Measurements from ENCODE around the gene TEX48. TPM values are rescaled to one million over a fixed set of nuclear protein-coding genes. Genes with fewer than 3 reads are reported as not detected.
A peak's percentile ranks its signal among the peaks of the same experiment; 100 is the strongest.

The TEX48 gene
- total RNA-seq, 2 experiments from 2014 or later = not detected

DNA sequence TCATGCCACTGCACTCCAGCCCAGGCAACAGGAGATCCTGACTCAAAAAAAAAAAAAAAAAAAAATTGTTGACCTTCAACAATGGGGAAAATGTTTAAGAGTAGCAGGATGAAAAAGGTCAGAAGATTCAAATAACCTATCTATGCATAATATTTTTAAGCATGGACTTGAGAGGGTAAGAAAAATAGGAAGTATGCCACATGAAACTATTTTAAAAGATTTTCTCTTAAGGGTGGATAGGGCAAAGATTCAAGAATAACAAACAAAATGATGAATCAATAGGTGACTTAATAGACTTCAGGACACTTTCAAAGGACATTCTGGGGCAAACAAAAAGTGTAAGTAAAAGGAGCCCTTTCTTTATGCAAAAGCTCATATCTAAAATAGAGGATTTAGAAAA lies 3.2 kb downstream of the TEX48 start:
- Mint-ChIP-seq H3K27me3 (ENCODE audit: low read depth) (peaks cover 4% of the 10 kb centered on the region), H3K4me1 (ENCODE audit: low read depth) (peaks cover 33% of the 10 kb centered on the region), H3K9me3 (no peaks in the 10 kb centered on the region), H3K4me3 (no peak overlapping the region), H3K27ac (no peak overlapping the region), H3K36me3 (ENCODE audit: low read depth) (no peaks in the 10 kb centered on the region)
- intact Hi-C loops (cut with micrococcal nuclease) = no loop called here
- DNase-seq = no peak
- CTCF ChIA-PET = interaction anchor here (1.5 to 5.8 kb wide), 5 partner anchors 11 to 335 kb away, joined by 5 to 156 read pairs (median 12); no protein-coding TSS in a partner anchor

DNA sequence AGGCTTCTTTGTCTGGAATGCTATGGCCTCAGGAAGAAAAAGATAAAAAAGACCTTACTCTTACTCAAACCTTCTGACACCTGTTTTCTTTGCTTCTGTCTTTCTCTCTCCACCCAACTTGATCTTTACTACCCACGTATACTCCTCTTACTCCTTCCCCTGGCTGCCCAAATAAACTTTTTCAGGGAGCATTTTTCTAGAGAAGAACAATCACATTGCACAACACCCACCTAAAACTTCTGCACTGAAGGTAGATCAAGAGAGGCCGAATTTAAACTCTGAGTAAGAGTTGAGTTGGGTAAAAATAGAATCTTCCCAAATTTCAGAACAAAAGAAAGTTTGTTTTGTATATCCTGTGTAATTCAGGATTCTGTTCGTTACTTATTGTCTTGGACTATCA lies 3.9 kb downstream of the TEX48 start:
- CTCF ChIA-PET = interaction anchor here (0.6 to 3.3 kb wide), 5 partner anchors 15 to 338 kb away, joined by 3 to 19 read pairs (median 5); no protein-coding TSS in a partner anchor
- no peaks in the 10 kb centered on the region for H3K36me3 Mint-ChIP-seq (ENCODE audit: low read depth)
- no peak overlapping the region for H3K4me3 Mint-ChIP-seq
- H3K4me1 Mint-ChIP-seq (ENCODE audit: low read depth) = peaks cover 29% of the 10 kb centered on the region
- H3K27ac Mint-ChIP-seq = no peak overlapping the region
- H3K9me3 Mint-ChIP-seq = no peaks in the 10 kb centered on the region
- intact Hi-C loops (cut with micrococcal nuclease) = no loop called here
- peaks cover 4% of the 10 kb centered on the region for H3K27me3 Mint-ChIP-seq (ENCODE audit: low read depth)
- DNase-seq = no peak

- H3K36me3 Mint-ChIP-seq (ENCODE audit: low read depth) = no peaks in the 10 kb centered on the region
- H3K4me3 Mint-ChIP-seq = no peak overlapping the region
- no peak for DNase-seq
- peaks cover 4% of the 10 kb centered on the region for H3K27me3 Mint-ChIP-seq (ENCODE audit: low read depth)
- H3K27ac Mint-ChIP-seq = no peak overlapping the region
- H3K4me1 Mint-ChIP-seq (ENCODE audit: low read depth) = peaks cover 28% of the 10 kb centered on the region
- CTCF ChIA-PET = interaction anchor here (0.6 to 3.3 kb wide), 9 partner anchors 11 to 847 kb away, joined by 3 to 19 read pairs (median 4); no protein-coding TSS in a partner anchor
- intact Hi-C loops (cut with micrococcal nuclease) = no loop called here
- no peaks in the 10 kb centered on the region for H3K9me3 Mint-ChIP-seq
Observed at GRCh38 chr9:114677418-114677817, 4.6 kb downstream of the TEX48 start.

GRCh38 chr9:114676901-114677300 lies 5.1 kb downstream of the TEX48 start:
- H3K4me3 Mint-ChIP-seq = no peak overlapping the region
- CTCF ChIA-PET = interaction anchor here (0.7 to 3.3 kb wide), 8 partner anchors 11 to 847 kb away, joined by 3 to 19 read pairs (median 4); no protein-coding TSS in a partner anchor
- H3K27me3 Mint-ChIP-seq (ENCODE audit: low read depth) = peaks cover 4% of the 10 kb centered on the region
- intact Hi-C loops (cut with micrococcal nuclease) = no loop called here
- peaks cover 27% of the 10 kb centered on the region for H3K4me1 Mint-ChIP-seq (ENCODE audit: low read depth)
- DNase-seq = no peak
- H3K9me3 Mint-ChIP-seq = no peaks in the 10 kb centered on the region
- H3K36me3 Mint-ChIP-seq (ENCODE audit: low read depth) = no peaks in the 10 kb centered on the region
- no peak overlapping the region for H3K27ac Mint-ChIP-seq

GRCh38 chr9:114674798-114675540 lies 7.0 kb downstream of the TEX48 start:
- CTCF ChIA-PET = interaction anchor here (0.6 to 3.3 kb wide), 8 partner anchors 9 to 340 kb away, joined by 3 to 19 read pairs (median 4); no protein-coding TSS in a partner anchor
- H3K4me3 Mint-ChIP-seq = no peak overlapping the region
- no peaks in the 10 kb centered on the region for H3K9me3 Mint-ChIP-seq
- intact Hi-C loops (cut with micrococcal nuclease) = no loop called here
- H3K36me3 Mint-ChIP-seq (ENCODE audit: low read depth) = no peaks in the 10 kb centered on the region
- no peak for DNase-seq
- H3K4me1 Mint-ChIP-seq (ENCODE audit: low read depth) = peaks cover 12% of the 10 kb centered on the region
- H3K27me3 Mint-ChIP-seq (ENCODE audit: low read depth) = peaks cover 7% of the 10 kb centered on the region
- no peak overlapping the region for H3K27ac Mint-ChIP-seq

GRCh38 chr9:114674076-114674797 lies 7.8 kb downstream of the TEX48 start:
- Mint-ChIP-seq H3K9me3 (no peaks in the 10 kb centered on the region), H3K4me1 (ENCODE audit: low read depth) (peaks cover 12% of the 10 kb centered on the region), H3K27ac (no peak overlapping the region), H3K27me3 (ENCODE audit: low read depth) (peaks cover 7% of the 10 kb centered on the region), H3K36me3 (ENCODE audit: low read depth) (no peaks in the 10 kb centered on the region), H3K4me3 (no peak overlapping the region)
- intact Hi-C loops (cut with micrococcal nuclease) = no loop called here
- no peak for DNase-seq
- CTCF ChIA-PET = interaction anchor here (0.6 to 1.9 kb wide), 5 partner anchors 8 to 265 kb away, joined by 3 to 9 read pairs (median 4); no protein-coding TSS in a partner anchor

DNA sequence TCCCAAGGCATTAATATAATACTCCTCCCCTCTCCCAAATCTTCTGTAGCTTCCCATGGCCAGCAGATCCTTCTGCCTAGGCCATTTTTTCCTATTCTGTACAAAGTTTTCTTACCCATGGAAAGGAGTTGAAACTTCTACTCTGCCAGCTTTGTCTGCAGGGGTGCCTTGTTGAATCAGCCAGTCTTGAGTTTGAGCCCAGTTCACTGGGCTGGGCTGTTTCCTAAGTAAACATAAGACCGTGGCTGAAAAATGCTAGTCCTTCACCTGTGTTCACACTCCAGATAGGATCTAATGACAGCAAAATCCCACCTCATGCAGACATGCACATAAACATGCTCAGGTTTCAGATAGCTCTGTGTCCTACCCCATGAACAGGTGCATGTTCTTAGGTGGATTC lies 10.4 kb downstream of the TEX48 start:
- CTCF ChIA-PET = interaction anchor here (0.6 to 3.5 kb wide), 5 partner anchors 8 to 344 kb away, joined by 3 to 11 read pairs (median 3); no protein-coding TSS in a partner anchor
- peaks cover 3% of the 10 kb centered on the region for H3K27me3 Mint-ChIP-seq (ENCODE audit: low read depth)
- no peaks in the 10 kb centered on the region for H3K36me3 Mint-ChIP-seq (ENCODE audit: low read depth)
- H3K4me3 Mint-ChIP-seq = no peak overlapping the region
- no peaks in the 10 kb centered on the region for H3K9me3 Mint-ChIP-seq
- intact Hi-C loops (cut with micrococcal nuclease) = no loop called here
- H3K27ac Mint-ChIP-seq = no peak overlapping the region
- DNase-seq = no peak
- peaks cover 19% of the 10 kb centered on the region for H3K4me1 Mint-ChIP-seq (ENCODE audit: low read depth)

GRCh38 chr9:114669961-114670360 lies 12.0 kb downstream of the TEX48 start:
- peaks cover 17% of the 10 kb centered on the region for H3K4me1 Mint-ChIP-seq (ENCODE audit: low read depth)
- intact Hi-C loops (cut with micrococcal nuclease) = no loop called here
- no peak overlapping the region for H3K4me3 Mint-ChIP-seq
- DNase-seq = no peak
- H3K9me3 Mint-ChIP-seq = no peaks in the 10 kb centered on the region
- H3K36me3 Mint-ChIP-seq (ENCODE audit: low read depth) = no peaks in the 10 kb centered on the region
- H3K27ac Mint-ChIP-seq = no peak overlapping the region
- peaks cover 3% of the 10 kb centered on the region for H3K27me3 Mint-ChIP-seq (ENCODE audit: low read depth)
- CTCF ChIA-PET = interaction anchor here (0.6 to 3.5 kb wide), 3 partner anchors 11 to 1122 kb away, joined by 3 to 11 read pairs (median 4); no protein-coding TSS in a partner anchor

- Mint-ChIP-seq H3K9me3 (no peaks in the 10 kb centered on the region), H3K4me3 (no peak overlapping the region), H3K36me3 (ENCODE audit: low read depth) (no peaks in the 10 kb centered on the region), H3K27ac (no peak overlapping the region), H3K4me1 (ENCODE audit: low read depth) (peaks cover 11% of the 10 kb centered on the region), H3K27me3 (ENCODE audit: low read depth) (peaks cover 3% of the 10 kb centered on the region)
- no peak for DNase-seq
- intact Hi-C loops (cut with micrococcal nuclease) = no loop called here
- CTCF ChIA-PET = interaction anchor here (0.8 to 1.5 kb wide), 3 partner anchors 11 to 15 kb away, joined by 3 to 5 read pairs (median 4); no protein-coding TSS in a partner anchor
Observed at GRCh38 chr9:114668146-114668545, 13.8 kb downstream of the TEX48 start.

GRCh38 chr9:114666851-114667250 lies 15.1 kb downstream of the TEX48 start:
- peak; percentile 40 for DNase-seq
- CTCF ChIA-PET = interaction anchor here (0.5 to 1.9 kb wide), 8 partner anchors 9 to 349 kb away, joined by 3 to 9 read pairs (median 6); partner anchors contain the start of genes TNFSF15 and TNFSF8
- Mint-ChIP-seq H3K36me3 (ENCODE audit: low read depth) (no peaks in the 10 kb centered on the region), H3K27ac (no peak overlapping the region), H3K4me1 (ENCODE audit: low read depth) (peaks cover 14% of the 10 kb centered on the region), H3K9me3 (no peaks in the 10 kb centered on the region), H3K4me3 (no peak overlapping the region), H3K27me3 (ENCODE audit: low read depth) (peaks cover 5% of the 10 kb centered on the region)
- intact Hi-C loops (cut with micrococcal nuclease) = no loop called here

DNA sequence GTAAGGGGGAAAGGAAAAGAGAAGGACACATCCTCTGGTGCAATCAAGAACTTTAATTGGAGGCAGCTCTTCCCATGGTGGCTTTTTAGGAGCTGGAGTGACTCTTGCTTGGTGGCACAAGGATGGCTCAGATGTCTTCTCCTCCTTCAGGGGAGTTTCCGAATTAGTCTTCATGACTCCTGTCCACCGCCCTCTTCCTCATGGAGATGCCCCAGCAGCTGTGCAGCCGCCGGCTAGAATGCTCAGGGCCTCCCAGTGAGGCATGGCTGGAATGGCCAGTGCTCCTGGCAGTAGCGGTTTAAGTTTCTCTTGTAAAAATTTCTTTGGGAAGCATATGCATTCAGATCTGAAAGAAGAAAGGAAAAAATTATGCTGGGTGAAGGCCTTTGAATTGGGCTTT lies 15.6 kb downstream of the TEX48 start:
- intact Hi-C loops (cut with micrococcal nuclease) = no loop called here
- Mint-ChIP-seq H3K4me1 (ENCODE audit: low read depth) (peaks cover 14% of the 10 kb centered on the region), H3K36me3 (ENCODE audit: low read depth) (no peaks in the 10 kb centered on the region), H3K27ac (no peak overlapping the region), H3K9me3 (no peaks in the 10 kb centered on the region), H3K27me3 (ENCODE audit: low read depth) (peaks cover 2% of the 10 kb centered on the region), H3K4me3 (no peak overlapping the region)
- CTCF ChIA-PET = interaction anchor here (0.5 to 1.9 kb wide), 9 partner anchors 9 to 349 kb away, joined by 3 to 9 read pairs (median 5); partner anchors contain the start of genes TNFSF15 and TNFSF8
- DNase-seq = no peak

GRCh38 chr9:114664181-114664580 lies 17.8 kb downstream of the TEX48 start:
- intact Hi-C loops (cut with micrococcal nuclease) = loop anchor here (5.0 kb wide), 1 partner anchor 928 kb away; no protein-coding TSS in a partner anchor
- Mint-ChIP-seq H3K36me3 (ENCODE audit: low read depth) (no peaks in the 10 kb centered on the region), H3K9me3 (no peaks in the 10 kb centered on the region), H3K27ac (no peak overlapping the region), H3K4me1 (ENCODE audit: low read depth) (peaks cover 14% of the 10 kb centered on the region), H3K27me3 (ENCODE audit: low read depth) (peaks cover 2% of the 10 kb centered on the region), H3K4me3 (no peak overlapping the region)
- DNase-seq = no peak
- CTCF ChIA-PET = interaction anchor here (1.0 to 4.9 kb wide), 6 partner anchors 11 to 1830 kb away, joined by 3 to 32 read pairs (median 4); no protein-coding TSS in a partner anchor
